HG03103 (cell line): Measurements from ENCODE around the gene RNASEH2A.

Source experiments
- ATAC-seq: cut with Tn5 transposase; IDR thresholded peaks from one replicate; pipeline ENCODE4 v1.9.1; 2021; ENCODE audit warnings: low read depth; ENCODE audit not compliant: unreplicated experiment

Gene RNASEH2A

GRCh38 chr19:12847159-12848139 is 41.1 kb downstream of the RNASEH2A start:
- no peak for ATAC-seq

GRCh38 chr19:12856653-12857052 is 50.3 kb downstream of the RNASEH2A start:
- no peak for ATAC-seq

GRCh38 chr19:12858041-12858928 is 51.9 kb downstream of the RNASEH2A start:
- no peak for ATAC-seq

GRCh38 chr19:12859546-12859945 is 53.2 kb downstream of the RNASEH2A start:
- no peak for ATAC-seq
